ENCODE measurements around the gene DUSP1.

Gene DUSP1

DNA sequence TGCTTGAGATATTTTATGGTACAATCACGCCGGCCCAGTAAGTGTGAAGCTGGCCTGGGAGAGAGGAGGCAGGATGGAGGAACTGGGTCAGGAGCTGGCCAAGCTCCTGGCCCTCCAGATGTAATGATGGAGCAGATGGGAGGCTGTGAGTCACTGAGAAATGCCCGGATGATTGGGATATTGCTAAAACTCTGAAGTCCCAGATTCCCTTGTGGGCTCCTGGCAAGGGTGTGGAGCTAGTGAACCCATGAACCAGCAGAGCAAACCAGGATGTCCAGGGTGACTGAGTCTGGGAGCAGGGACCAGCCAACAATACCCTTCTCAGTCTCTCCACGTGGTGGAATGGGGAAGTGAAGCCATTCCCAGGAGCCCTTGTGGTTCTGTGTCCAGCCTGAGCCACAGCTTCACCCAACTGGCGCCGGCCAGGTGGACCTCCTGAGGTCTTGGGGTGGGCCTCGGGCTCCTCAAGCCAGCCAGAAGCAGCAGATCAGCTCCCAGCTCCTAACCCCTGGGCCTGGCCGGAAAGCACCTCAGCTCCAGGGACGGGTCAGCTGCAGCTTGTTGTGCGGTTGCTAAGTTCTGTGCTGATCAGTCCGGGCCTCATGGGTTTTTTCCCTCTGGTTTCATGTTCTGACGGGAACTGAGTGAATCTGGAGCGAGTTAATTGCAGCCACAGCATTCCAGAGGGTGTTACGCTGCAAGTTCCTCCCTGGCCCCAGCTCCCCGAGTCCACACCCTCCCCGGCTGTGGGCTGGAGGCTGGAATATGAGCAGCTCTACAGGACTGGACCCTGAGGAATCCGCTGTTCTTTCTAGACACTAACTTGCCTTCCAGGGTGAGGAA lies 37.6 kb downstream of the DUSP1 start:
- DNase-seq (ENCODE audit: insufficient read length, low spot score) = no peak
- TF ChIP-seq SPI1 (IDR thresholded peaks at IDR 0.05; ENCODE audit: low read depth, low read length) (no peak), TAF1 (IDR thresholded peaks at IDR 0.05; ENCODE audit: low read depth, low read length) (no peak), POLR2AphosphoS5 (IDR thresholded peaks at IDR 0.05; ENCODE audit: low read depth, low read length) (no peak), POU2F2 (IDR thresholded peaks at IDR 0.05; ENCODE audit: low read depth, low read length) (no peak), POLR2A (IDR thresholded peaks at IDR 0.05; ENCODE audit: low read depth, low read length) (no peak), PAX5 (IDR thresholded peaks at IDR 0.05; ENCODE audit: insufficient read depth, low read length, severe bottlenecking) (no peak)

DNA sequence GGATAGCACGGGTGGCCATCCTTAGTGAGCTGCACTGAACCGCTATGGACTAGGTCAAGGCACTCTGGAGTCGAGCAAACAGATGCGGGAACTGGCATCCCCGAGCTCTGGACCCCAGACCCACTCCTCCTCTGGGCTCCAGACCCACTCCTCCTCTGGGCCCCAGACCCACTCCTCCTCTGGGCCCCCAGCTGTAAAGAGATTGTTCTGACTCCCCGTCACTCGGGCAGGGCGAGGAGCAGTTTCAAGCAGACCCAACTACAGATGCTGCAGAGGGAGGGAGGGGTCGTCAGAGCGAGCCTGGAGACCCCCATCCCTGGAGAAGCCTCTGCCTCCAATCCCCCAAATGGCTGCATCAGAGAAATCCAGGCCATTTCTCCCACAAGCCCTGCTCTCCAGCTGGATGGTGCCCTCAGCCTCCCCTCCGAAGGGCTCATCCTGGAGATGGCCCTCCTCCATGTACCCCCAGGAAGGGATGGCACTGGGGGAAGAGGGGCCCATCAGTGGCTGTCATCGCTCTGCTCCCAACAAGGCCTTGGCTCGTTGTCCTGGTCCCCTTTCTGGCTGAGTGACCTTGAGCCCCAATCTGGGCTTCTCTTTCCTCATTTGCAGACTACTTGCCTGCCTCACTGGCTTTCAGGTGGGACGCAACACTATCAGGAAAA lies 38.7 kb downstream of the DUSP1 start:
- DNase-seq (ENCODE audit: insufficient read length, low spot score) (no peak), FAIRE-seq (no peak)
- TF ChIP-seq POLR2A (IDR thresholded peaks at IDR 0.05; ENCODE audit: low read depth, low read length) (no peak), SPI1 (IDR thresholded peaks at IDR 0.05; ENCODE audit: low read depth, low read length) (no peak), TAF1 (IDR thresholded peaks at IDR 0.05; ENCODE audit: low read depth, low read length) (no peak), POU2F2 (IDR thresholded peaks at IDR 0.05; ENCODE audit: low read depth, low read length) (no peak), POLR2AphosphoS5 (IDR thresholded peaks at IDR 0.05; ENCODE audit: low read depth, low read length) (no peak), PAX5 (IDR thresholded peaks at IDR 0.05; ENCODE audit: insufficient read depth, low read length, severe bottlenecking) (no peak)

More for the DNA sequence above, 37.6 kb downstream of the DUSP1 start:
- no peak for FAIRE-seq

DNA sequence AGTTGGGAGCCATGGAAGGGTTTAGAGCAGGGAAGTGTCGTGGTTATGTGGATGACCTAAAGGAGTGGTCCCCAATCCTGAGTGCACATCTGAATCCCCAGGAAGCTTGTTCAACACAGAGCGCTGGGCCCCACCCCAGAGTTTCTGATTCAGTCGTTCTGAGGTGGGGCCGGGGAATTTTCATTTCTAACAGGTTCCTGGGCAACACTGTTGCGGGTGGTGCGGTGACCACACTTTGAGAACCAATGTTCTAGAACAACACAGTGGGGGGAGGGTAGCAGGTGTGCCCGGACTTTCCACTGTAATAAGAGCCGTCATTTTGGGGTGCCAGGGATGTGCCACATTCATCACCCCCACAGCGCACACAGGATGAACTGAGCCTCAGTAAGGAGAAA lies 39.3 kb downstream of the DUSP1 start:
- TF ChIP-seq TAF1 (IDR thresholded peaks at IDR 0.05; ENCODE audit: low read depth, low read length) (no peak), SPI1 (IDR thresholded peaks at IDR 0.05; ENCODE audit: low read depth, low read length) (no peak), PAX5 (IDR thresholded peaks at IDR 0.05; ENCODE audit: insufficient read depth, low read length, severe bottlenecking) (no peak), POLR2A (IDR thresholded peaks at IDR 0.05; ENCODE audit: low read depth, low read length) (no peak), POLR2AphosphoS5 (IDR thresholded peaks at IDR 0.05; ENCODE audit: low read depth, low read length) (no peak), POU2F2 (IDR thresholded peaks at IDR 0.05; ENCODE audit: low read depth, low read length) (no peak)
- DNase-seq (ENCODE audit: insufficient read length, low spot score) (no peak), FAIRE-seq (no peak)

DNA sequence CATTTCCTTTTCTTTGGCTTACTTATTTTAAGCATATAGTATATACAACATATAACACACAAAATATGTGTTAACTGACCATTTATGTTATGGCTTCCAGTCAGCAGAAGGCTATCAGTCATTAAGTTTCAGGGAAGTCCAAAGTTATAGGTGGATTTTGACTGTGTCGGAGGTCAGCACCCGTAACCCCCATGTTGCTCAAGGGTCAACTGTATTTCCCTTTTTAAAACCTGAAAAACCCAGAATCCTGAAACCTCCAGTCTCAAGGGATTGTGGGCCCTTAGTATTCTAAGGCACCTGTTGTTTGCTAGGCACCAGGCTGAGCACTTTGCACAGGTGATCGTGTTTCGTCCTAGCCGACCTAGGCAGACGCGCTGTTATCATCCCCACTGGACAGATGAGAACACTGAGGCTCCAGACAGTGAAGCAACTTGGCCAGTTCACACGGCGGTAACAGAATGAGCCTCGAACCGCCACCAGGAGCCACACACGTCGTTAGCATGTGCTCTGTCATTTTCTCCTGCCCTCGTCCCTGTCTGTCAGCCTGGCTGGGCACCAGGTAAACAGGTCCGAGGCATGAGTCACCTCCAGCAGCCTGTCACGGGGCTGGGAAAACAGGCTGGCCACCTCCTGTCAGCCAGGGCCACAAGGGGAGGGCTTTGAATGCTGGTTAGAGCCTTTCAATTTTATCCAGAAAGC lies 39.9 kb downstream of the DUSP1 start:
- FAIRE-seq (no peak), DNase-seq (ENCODE audit: insufficient read length, low spot score) (no peak)
- TF ChIP-seq POLR2A (IDR thresholded peaks at IDR 0.05; ENCODE audit: low read depth, low read length) (no peak), POLR2AphosphoS5 (IDR thresholded peaks at IDR 0.05; ENCODE audit: low read depth, low read length) (no peak), PAX5 (IDR thresholded peaks at IDR 0.05; ENCODE audit: insufficient read depth, low read length, severe bottlenecking) (no peak), TAF1 (IDR thresholded peaks at IDR 0.05; ENCODE audit: low read depth, low read length) (no peak)

DNA sequence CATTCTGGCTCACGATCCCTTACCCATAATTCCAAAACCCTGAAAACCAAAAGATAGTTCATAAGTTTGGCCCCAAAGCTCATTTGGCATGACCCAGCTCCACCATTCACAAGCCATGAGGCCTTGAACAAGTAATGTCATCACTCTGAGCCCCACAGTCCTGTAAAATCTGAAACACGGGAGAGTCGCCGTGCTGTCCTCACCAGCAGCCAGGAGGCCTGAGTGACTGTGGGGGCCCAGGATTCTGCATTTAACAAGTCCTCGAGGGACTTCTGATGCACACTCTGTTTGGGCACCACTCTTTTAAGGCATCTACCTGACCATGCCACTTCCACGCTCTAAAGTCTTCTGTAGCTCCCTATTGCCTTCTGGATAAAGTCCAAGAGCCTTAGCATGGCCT lies 40.8 kb downstream of the DUSP1 start:
- DNase-seq (ENCODE audit: insufficient read length, low spot score) (no peak), FAIRE-seq (no peak)
- TF ChIP-seq POLR2A (IDR thresholded peaks at IDR 0.05; ENCODE audit: low read depth, low read length) = no peak

DNA sequence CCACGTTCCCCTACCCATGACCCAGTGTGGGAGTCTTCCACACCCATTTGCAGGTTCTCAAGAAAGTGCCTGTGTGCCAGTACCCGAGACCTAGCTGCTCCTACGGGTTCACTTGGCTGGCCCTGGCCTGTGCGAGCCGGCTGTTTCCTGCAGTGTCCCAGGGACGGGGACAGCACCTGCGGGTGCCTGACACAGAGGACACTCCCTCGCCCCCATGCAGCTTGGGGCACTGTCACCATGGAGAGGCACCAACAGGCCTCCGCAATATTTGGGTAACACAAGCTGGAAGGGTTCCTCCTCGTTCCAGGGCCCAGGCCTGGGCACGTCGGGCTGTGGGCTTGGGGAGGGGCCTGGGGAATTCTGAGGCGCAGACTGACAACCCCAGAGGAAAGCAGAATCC lies 41.4 kb downstream of the DUSP1 start:
- no peak for FAIRE-seq
- DNase-seq (ENCODE audit: insufficient read length, low spot score) = no peak
- TF ChIP-seq POLR2A (IDR thresholded peaks at IDR 0.05; ENCODE audit: low read depth, low read length) (no peak), POU2F2 (IDR thresholded peaks at IDR 0.05; ENCODE audit: low read depth, low read length) (no peak), POLR2AphosphoS5 (IDR thresholded peaks at IDR 0.05; ENCODE audit: low read depth, low read length) (no peak), TAF1 (IDR thresholded peaks at IDR 0.05; ENCODE audit: low read depth, low read length) (no peak), SPI1 (IDR thresholded peaks at IDR 0.05; ENCODE audit: low read depth, low read length) (no peak), PAX5 (IDR thresholded peaks at IDR 0.05; ENCODE audit: insufficient read depth, low read length, severe bottlenecking) (no peak)

DNA sequence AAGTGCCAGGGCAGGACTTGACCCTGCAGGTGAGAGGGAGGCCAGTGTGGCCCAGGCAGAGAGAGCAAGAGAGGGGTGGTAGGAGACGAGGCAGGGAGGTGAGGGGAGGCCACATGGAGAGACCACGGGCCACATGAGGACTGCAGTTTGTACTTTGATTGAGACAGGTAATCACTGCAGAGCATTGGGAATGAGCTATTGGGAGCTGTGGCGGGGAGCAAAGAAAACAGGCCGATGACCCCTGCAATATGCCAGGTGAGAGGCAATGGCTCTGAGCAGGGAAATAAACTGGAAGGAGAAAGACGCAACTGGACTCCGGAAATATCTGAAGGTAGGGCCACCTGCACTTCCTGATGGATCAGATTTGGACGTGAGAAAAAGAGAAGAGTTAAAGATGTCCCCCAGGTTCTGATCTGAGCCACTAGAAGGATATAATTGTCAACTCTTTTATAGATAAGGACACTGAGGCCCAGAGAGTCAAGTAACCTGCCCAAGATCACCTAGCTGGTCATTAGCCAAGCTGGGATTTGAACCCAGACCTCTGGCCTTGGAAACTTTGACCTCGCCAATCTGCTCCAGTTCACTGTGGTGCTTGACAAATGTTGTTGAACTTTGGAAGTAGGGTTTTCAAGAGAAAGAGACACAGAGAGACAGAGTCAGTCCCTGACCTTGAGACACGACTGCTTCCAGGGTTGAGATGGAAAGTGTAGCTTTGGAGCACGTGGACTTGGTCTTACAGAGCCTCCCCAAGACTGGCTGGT lies 42.3 kb downstream of the DUSP1 start:
- FAIRE-seq = no peak
- no peak for DNase-seq (ENCODE audit: insufficient read length, low spot score)
- TF ChIP-seq POLR2AphosphoS5 (IDR thresholded peaks at IDR 0.05; ENCODE audit: low read depth, low read length) = no peak
- TF ChIP-seq TAF1 (IDR thresholded peaks at IDR 0.05; ENCODE audit: low read depth, low read length) = no peak
- TF ChIP-seq POU2F2 (IDR thresholded peaks at IDR 0.05; ENCODE audit: low read depth, low read length) = no peak
- no peak for TF ChIP-seq POLR2A (IDR thresholded peaks at IDR 0.05; ENCODE audit: low read depth, low read length)
- no peak for TF ChIP-seq PAX5 (IDR thresholded peaks at IDR 0.05; ENCODE audit: insufficient read depth, low read length, severe bottlenecking)
- TF ChIP-seq SPI1 (IDR thresholded peaks at IDR 0.05; ENCODE audit: low read depth, low read length) = no peak

DNA sequence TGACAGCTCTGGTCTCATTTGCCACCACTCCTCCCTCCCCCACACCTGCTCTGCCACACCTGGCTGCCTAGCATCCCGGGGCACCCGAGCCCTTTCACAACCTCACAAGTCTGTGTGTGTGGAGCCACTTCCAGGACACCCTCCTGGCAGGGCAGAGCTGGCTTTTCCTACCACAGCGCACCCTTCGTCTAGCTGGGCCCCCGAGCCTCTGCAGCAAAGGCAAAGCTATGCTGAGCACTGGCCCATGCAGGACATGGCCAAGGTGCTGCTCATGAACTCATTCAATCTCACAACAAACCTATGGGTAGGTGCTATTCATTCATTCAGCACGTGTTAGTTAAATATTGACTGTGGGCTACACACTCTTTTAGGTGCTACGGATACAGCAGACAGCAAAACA lies 43.4 kb downstream of the DUSP1 start:
- FAIRE-seq = no peak
- TF ChIP-seq POLR2A (IDR thresholded peaks at IDR 0.05; ENCODE audit: low read depth, low read length) (no peak), SPI1 (IDR thresholded peaks at IDR 0.05; ENCODE audit: low read depth, low read length) (no peak), POLR2AphosphoS5 (IDR thresholded peaks at IDR 0.05; ENCODE audit: low read depth, low read length) (no peak), TAF1 (IDR thresholded peaks at IDR 0.05; ENCODE audit: low read depth, low read length) (no peak), PAX5 (IDR thresholded peaks at IDR 0.05; ENCODE audit: insufficient read depth, low read length, severe bottlenecking) (no peak), POU2F2 (IDR thresholded peaks at IDR 0.05; ENCODE audit: low read depth, low read length) (no peak)
- no peak for DNase-seq (ENCODE audit: insufficient read length, low spot score)

DNA sequence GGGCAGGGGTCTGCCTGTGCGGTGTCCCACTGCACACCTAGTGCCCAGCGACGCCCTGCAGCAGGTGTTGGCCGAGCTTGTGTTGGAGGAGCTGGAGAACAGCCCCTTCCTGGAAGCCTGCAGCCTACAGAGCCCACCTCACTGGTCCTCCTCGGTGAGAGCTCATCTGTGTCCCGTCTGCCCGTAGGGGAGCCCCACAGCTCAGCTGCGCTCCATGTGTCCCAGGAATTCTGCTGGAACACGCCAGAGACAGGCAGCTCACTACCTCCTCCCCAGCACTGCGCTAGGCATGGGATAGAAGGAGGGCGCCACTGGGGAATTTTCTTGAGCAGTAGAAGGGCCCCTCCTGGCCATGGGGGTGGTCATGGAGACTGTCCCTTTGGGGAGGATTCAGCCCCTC lies 44.0 kb downstream of the DUSP1 start:
- TF ChIP-seq POU2F2 (IDR thresholded peaks at IDR 0.05; ENCODE audit: low read depth, low read length) (no peak), TAF1 (IDR thresholded peaks at IDR 0.05; ENCODE audit: low read depth, low read length) (no peak), PAX5 (IDR thresholded peaks at IDR 0.05; ENCODE audit: insufficient read depth, low read length, severe bottlenecking) (no peak), SPI1 (IDR thresholded peaks at IDR 0.05; ENCODE audit: low read depth, low read length) (no peak), POLR2A (IDR thresholded peaks at IDR 0.05; ENCODE audit: low read depth, low read length) (no peak), POLR2AphosphoS5 (IDR thresholded peaks at IDR 0.05; ENCODE audit: low read depth, low read length) (no peak)
- no peak for DNase-seq (ENCODE audit: insufficient read length, low spot score)
- no peak for FAIRE-seq

All from GM12891 (cell line).